NB4 (cell line): ENCODE measurements around the gene IFITM1.

Experiments used
- POLR2A ChIP-seq: IDR thresholded peaks from 2 replicates; pipeline ENCODE4 v1.6.1; 2011; ENCODE audit warnings: mild to moderate bottlenecking; ENCODE audit not compliant: insufficient read length; ENCODE audit errors: extremely low read depth
- TF ChIP-seq, protein P1 (sequence below): IDR thresholded peaks from one replicate; pipeline ENCODE4 v1.5.1; 2012; ENCODE audit warnings: low read depth, low read length

DNA sequence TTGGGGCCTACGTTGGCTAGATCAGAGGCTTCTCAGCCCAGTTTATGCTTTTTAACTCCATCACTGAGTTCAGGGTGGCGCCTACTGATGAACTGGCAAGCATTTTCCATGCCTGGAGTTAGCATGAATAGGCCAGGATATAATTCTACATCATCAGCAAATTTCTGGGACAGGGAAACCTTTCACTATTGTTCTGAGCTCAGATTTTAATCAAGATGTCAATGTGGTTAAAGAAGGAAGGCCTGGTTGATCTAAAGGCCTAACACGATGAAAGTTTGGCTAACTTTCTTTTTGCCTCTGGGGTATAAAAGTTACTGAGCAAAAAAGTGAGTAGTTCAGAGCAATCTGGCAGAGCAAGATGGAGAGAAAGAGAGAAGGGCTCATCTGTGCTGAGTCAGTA, 28.5 kb downstream of the IFITM1 start:
- TF ChIP-seq, protein P1, sequence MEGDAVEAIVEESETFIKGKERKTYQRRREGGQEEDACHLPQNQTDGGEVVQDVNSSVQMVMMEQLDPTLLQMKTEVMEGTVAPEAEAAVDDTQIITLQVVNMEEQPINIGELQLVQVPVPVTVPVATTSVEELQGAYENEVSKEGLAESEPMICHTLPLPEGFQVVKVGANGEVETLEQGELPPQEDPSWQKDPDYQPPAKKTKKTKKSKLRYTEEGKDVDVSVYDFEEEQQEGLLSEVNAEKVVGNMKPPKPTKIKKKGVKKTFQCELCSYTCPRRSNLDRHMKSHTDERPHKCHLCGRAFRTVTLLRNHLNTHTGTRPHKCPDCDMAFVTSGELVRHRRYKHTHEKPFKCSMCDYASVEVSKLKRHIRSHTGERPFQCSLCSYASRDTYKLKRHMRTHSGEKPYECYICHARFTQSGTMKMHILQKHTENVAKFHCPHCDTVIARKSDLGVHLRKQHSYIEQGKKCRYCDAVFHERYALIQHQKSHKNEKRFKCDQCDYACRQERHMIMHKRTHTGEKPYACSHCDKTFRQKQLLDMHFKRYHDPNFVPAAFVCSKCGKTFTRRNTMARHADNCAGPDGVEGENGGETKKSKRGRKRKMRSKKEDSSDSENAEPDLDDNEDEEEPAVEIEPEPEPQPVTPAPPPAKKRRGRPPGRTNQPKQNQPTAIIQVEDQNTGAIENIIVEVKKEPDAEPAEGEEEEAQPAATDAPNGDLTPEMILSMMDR: no peak
- TF ChIP-seq POLR2A: no peak
